Activated T-cell treated with anti-CD3 and anti-CD28 coated beads for 1 hour (primary cell): Measurements from ENCODE around the gene TACC3.
A peak's percentile ranks its signal among the peaks of the same experiment; 100 is the strongest.
"Not testable (repeated sequence)": the region's sequence is repeated elsewhere in the genome, so short reads cannot be mapped to it uniquely, and the experiment has no call there.

Source experiments
- DNase-seq: peaks from one replicate; pipeline ENCODE4 v3.0.0-alpha.2; 2020; ENCODE audit warnings: low read depth

The TACC3 gene

GRCh38 chr4:1721003-1721665 lies at the start of gene TACC3, which contains the start of gene TMEM129:
Gene TACC3, plus strand, starts transcription at chr4:1721521. Its CDS starts 1,901 bp downstream, at chr4:1723422.
Gene TMEM129, minus strand, starts transcription at chr4:1721323. Its CDS starts 486 bp downstream, at chr4:1720837.
- peak; percentile 88 for DNase-seq

- DNase-seq = no peak
Observed at GRCh38 chr4:1673671-1674070, 47.6 kb upstream of the TACC3 start.

GRCh38 chr4:1674682-1675081 lies 46.6 kb upstream of the TACC3 start:
- DNase-seq = no peak

- DNase-seq = no peak
Observed at GRCh38 chr4:1675136-1675801, 46.1 kb upstream of the TACC3 start.

- DNase-seq = no peak
Observed at GRCh38 chr4:1675802-1676137, 45.6 kb upstream of the TACC3 start.

- no peak for DNase-seq
Observed at GRCh38 chr4:1676605-1677525, 44.5 kb upstream of the TACC3 start.

- no peak for DNase-seq
Observed at GRCh38 chr4:1678244-1678643, 43.1 kb upstream of the TACC3 start.

GRCh38 chr4:1682860-1683259 lies 38.5 kb upstream of the TACC3 start:
- no peak for DNase-seq

GRCh38 chr4:1683261-1683735 lies 38.0 kb upstream of the TACC3 start:
- peak; percentile 28 for DNase-seq

- DNase-seq = peak; percentile 11
Observed at GRCh38 chr4:1683736-1684505, 37.4 kb upstream of the TACC3 start, which contains the start of gene FAM53A. Gene FAM53A, minus strand, starts transcription at chr4:1684313. Its CDS starts 15,572 bp downstream, at chr4:1668741.

- DNase-seq = peak; percentile 91
Observed at GRCh38 chr4:1684506-1685234, 36.7 kb upstream of the TACC3 start.

GRCh38 chr4:1685235-1686150 lies 35.8 kb upstream of the TACC3 start:
- DNase-seq = no peak

GRCh38 chr4:1686440-1687036 lies 34.8 kb upstream of the TACC3 start:
- DNase-seq = no peak

GRCh38 chr4:1690698-1691097 lies 30.6 kb upstream of the TACC3 start:
- DNase-seq = no peak

- DNase-seq = no peak
Observed at GRCh38 chr4:1691737-1692373, 29.5 kb upstream of the TACC3 start.

GRCh38 chr4:1693131-1693896 lies 28.0 kb upstream of the TACC3 start:
- DNase-seq = peak; percentile 71

- DNase-seq = no peak
Observed at GRCh38 chr4:1695913-1696312, 25.4 kb upstream of the TACC3 start.

- DNase-seq = not testable (repeated sequence)
Observed at GRCh38 chr4:1701671-1702070, 19.6 kb upstream of the TACC3 start.
